SHP77 treated with DMSO at 0.1 percent for 48 hours (cell line): ENCODE data around the gene USH1C.

Source experiments
- DNase-seq: peaks from one replicate; lab custom pipeline; 2025; lab: John Stamatoyannopoulos, UW

The USH1C gene

GRCh38 chr11:17526326-17526725, 17.9 kb downstream of the USH1C start:
- DNase-seq = no peak

GRCh38 chr11:17525570-17525969, 18.6 kb downstream of the USH1C start:
- DNase-seq = no peak

GRCh38 chr11:17524221-17524620, 20.0 kb downstream of the USH1C start:
- no peak for DNase-seq

- DNase-seq = no peak
Measured at GRCh38 chr11:17522655-17523054, 21.6 kb downstream of the USH1C start.

GRCh38 chr11:17521106-17521900, 22.9 kb downstream of the USH1C start:
- DNase-seq = no peak

GRCh38 chr11:17519061-17519885, 24.9 kb downstream of the USH1C start:
- no peak for DNase-seq

- DNase-seq = no peak
Measured at GRCh38 chr11:17518366-17518765, 25.9 kb downstream of the USH1C start.

GRCh38 chr11:17517186-17517585, 27.0 kb downstream of the USH1C start:
- DNase-seq = no peak

- no peak for DNase-seq
Measured at GRCh38 chr11:17516551-17517150, 27.6 kb downstream of the USH1C start.

- no peak for DNase-seq
Measured at GRCh38 chr11:17515443-17516176, 28.6 kb downstream of the USH1C start.

- no peak for DNase-seq
Measured at GRCh38 chr11:17514476-17514875, 29.7 kb downstream of the USH1C start.

- DNase-seq = no peak
Measured at GRCh38 chr11:17513853-17514252, 30.4 kb downstream of the USH1C start.

- DNase-seq = no peak
Measured at GRCh38 chr11:17512101-17512500, 32.1 kb downstream of the USH1C start.

- DNase-seq = no peak
Measured at GRCh38 chr11:17511571-17511970, 32.6 kb downstream of the USH1C start.

GRCh38 chr11:17510507-17511206, 33.6 kb downstream of the USH1C start:
- DNase-seq = no peak

- DNase-seq = no peak
Measured at GRCh38 chr11:17508791-17509190, 35.4 kb downstream of the USH1C start.

GRCh38 chr11:17508306-17508705, 35.9 kb downstream of the USH1C start:
- DNase-seq = no peak

- DNase-seq = no peak
Measured at GRCh38 chr11:17507773-17508172, 36.4 kb downstream of the USH1C start.

GRCh38 chr11:17506942-17507341, 37.3 kb downstream of the USH1C start:
- DNase-seq = no peak

GRCh38 chr11:17506314-17506713, 37.9 kb downstream of the USH1C start:
- DNase-seq = no peak

- no peak for DNase-seq
Measured at GRCh38 chr11:17505146-17505545, 39.1 kb downstream of the USH1C start.
